DOHH2 (cell line): Measurements from ENCODE around the gene AMMECR1.

ENCODE experiments used
- H3F3A ChIP-seq: fragments of 200-600 bp; sonication (generic), shearing (Covaris generic); 2 replicates; pipeline ENCODE4 v1.6.0; 2016; ENCODE audit warnings: antibody characterized with exemption, mild to moderate bottlenecking; ENCODE audit not compliant: control insufficient read depth, insufficient read depth
- H3K27ac ChIP-seq: fragments of 200-600 bp; sonication (generic); 2 replicates; pipeline ENCODE4 v1.5.1; 2014; ENCODE audit warnings: low read depth, mild to moderate bottlenecking, low read length, moderate library complexity
- H3K27me3 ChIP-seq: fragments of 200-600 bp; sonication (generic); 2 replicates; pipeline ENCODE4 v1.6.1; 2014; ENCODE audit warnings: mild to moderate bottlenecking, low read length, mixed read lengths; ENCODE audit not compliant: control insufficient read depth
- H3K36me3 ChIP-seq: fragments of 200-600 bp; sonication (generic); 2 replicates; pipeline ENCODE4 v1.6.1; 2014; ENCODE audit warnings: mild to moderate bottlenecking, low read length, moderate library complexity, mixed read lengths; ENCODE audit not compliant: control insufficient read depth
- H3K4me1 ChIP-seq: fragments of 200-600 bp; sonication (generic); 2 replicates; pipeline ENCODE4 v1.6.1; 2014; ENCODE audit warnings: mild to moderate bottlenecking, low read length, mixed read lengths; ENCODE audit not compliant: control insufficient read depth
- H3K4me2 ChIP-seq: fragments of 200-600 bp; sonication (generic); 2 replicates; pipeline ENCODE4 v1.6.0; 2014; ENCODE audit warnings: mild to moderate bottlenecking, low read length, moderate library complexity
- H3K4me3 ChIP-seq: fragments of 200-600 bp; sonication (generic); 2 replicates; pipeline ENCODE4 v1.5.1; 2014; ENCODE audit warnings: mild to moderate bottlenecking, low read length, mixed read lengths
- H3K79me2 ChIP-seq: fragments of 200-600 bp; sonication (generic); 2 replicates; pipeline ENCODE4 v1.6.1; 2014; ENCODE audit warnings: mild to moderate bottlenecking, low read length, mixed read lengths; ENCODE audit not compliant: control insufficient read depth
- H3K9me2 ChIP-seq: fragments of 200-600 bp; sonication (generic); replicated peaks from 2 replicates; pipeline ENCODE4 v1.6.1; 2014; ENCODE audit warnings: mild to moderate bottlenecking, low read length, mixed read lengths; ENCODE audit not compliant: control insufficient read depth
- H3K9me3 ChIP-seq: fragments of 200-600 bp; sonication (generic); 2 replicates; pipeline ENCODE4 v1.6.1; 2014; ENCODE audit warnings: antibody characterized with exemption, low read length, mixed read lengths; ENCODE audit not compliant: control insufficient read depth, insufficient read depth
- H4K20me1 ChIP-seq: fragments of 200-600 bp; sonication (generic); 2 replicates; pipeline ENCODE4 v1.6.0; 2014; ENCODE audit warnings: low read depth, mild to moderate bottlenecking, antibody characterized with exemption, low read length, moderate library complexity; ENCODE audit not compliant: control insufficient read depth, insufficient read depth
- CTCF ChIP-seq: fragments of 200-600 bp; sonication (generic); IDR thresholded peaks from one replicate; pipeline ENCODE4 v1.5.1; 2014; ENCODE audit warnings: antibody characterized with exemption, mild to moderate bottlenecking, low read depth, low read length; ENCODE audit not compliant: poor library complexity, severe bottlenecking
- EZH2phosphoT487 ChIP-seq: fragments of 200-600 bp; sonication (generic); IDR thresholded peaks from 2 replicates; pipeline ENCODE4 v1.6.1; 2017; ENCODE audit warnings: borderline replicate concordance, mild to moderate bottlenecking, antibody characterized with exemption, low read length, moderate library complexity, mixed read lengths

AMMECR1 gene

GRCh38 chrX:110321081-110321480, 3.2 kb upstream of the AMMECR1 start:
- Histone ChIP-seq H3K9me3 (no peaks in the 10 kb centered on the region), H3K9me2 (no peaks in the 10 kb centered on the region), H3F3A (no peaks in the 10 kb centered on the region), H3K27me3 (no peaks in the 10 kb centered on the region), H4K20me1 (no peaks in the 10 kb centered on the region), H3K79me2 (peaks cover 18% of the 10 kb centered on the region), H3K4me2 (peak overlapping the region; percentile 44), H3K4me1 (peaks cover 38% of the 10 kb centered on the region), H3K36me3 (peaks cover 3% of the 10 kb centered on the region; the same call in 1 of the 2 replicates), H3K27ac (no peak overlapping the region), H3K4me3 (0 out of 2 replicates have a peak overlapping the region, but pooled peaks have one; percentile 18)
- TF ChIP-seq EZH2phosphoT487 (no peak), CTCF (no peak)

- Histone ChIP-seq H3K9me3 (no peaks in the 10 kb centered on the region), H3F3A (no peaks in the 10 kb centered on the region), H3K27me3 (no peaks in the 10 kb centered on the region), H3K36me3 (peaks cover 3% of the 10 kb centered on the region; the same call in 1 of the 2 replicates), H3K79me2 (peaks cover 24% of the 10 kb centered on the region), H3K27ac (no peak overlapping the region), H4K20me1 (peaks cover under 1% of the 10 kb centered on the region; the same call in 1 of the 2 replicates), H3K4me1 (peaks cover 44% of the 10 kb centered on the region), H3K4me3 (no peak overlapping the region), H3K9me2 (no peaks in the 10 kb centered on the region), H3K4me2 (peak overlapping the region; percentile 44)
- TF ChIP-seq EZH2phosphoT487, result no peak
- peak; percentile 16 for TF ChIP-seq CTCF
Measured at GRCh38 chrX:110320381-110320987, 2.6 kb upstream of the AMMECR1 start.

DNA sequence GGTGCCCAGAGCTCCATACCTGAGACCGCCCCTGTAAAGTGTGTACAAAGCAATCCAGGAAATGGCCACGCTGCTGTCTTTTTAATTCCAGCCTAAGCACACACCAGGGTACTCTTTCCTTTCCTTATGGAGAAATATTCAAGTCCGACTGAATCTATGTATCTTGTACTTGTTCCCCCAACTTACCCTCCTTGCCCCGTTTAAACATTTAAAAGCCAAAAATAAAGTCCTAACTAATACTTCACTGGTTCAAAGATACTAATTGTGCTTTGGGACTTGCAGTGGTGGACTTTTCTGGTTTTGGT, 731 bp upstream of the AMMECR1 start:
- Histone ChIP-seq H3K4me2 (peak overlapping the region; percentile 84), H3K4me3 (peak overlapping the region; percentile 81), H3K9me2 (no peaks in the 10 kb centered on the region), H3K36me3 (peaks cover 3% of the 10 kb centered on the region; the same call in 1 of the 2 replicates), H3F3A (no peaks in the 10 kb centered on the region), H3K27me3 (no peaks in the 10 kb centered on the region), H3K27ac (peak overlapping the region; percentile 60), H3K9me3 (no peaks in the 10 kb centered on the region), H4K20me1 (peaks cover 3% of the 10 kb centered on the region; the same call in 1 of the 2 replicates), H3K4me1 (peaks cover 49% of the 10 kb centered on the region), H3K79me2 (peaks cover 42% of the 10 kb centered on the region)
- TF ChIP-seq EZH2phosphoT487, result no peak
- TF ChIP-seq CTCF, result no peak
